Measurements from ENCODE around the gene ROR2. TPM values are rescaled to one million over a fixed set of nuclear protein-coding genes. Genes with fewer than 3 reads are reported as not detected.

The ROR2 gene
- total and polyA plus RNA-seq, 2 of the 13 experiments (the other 11 are each of a cell fraction or from before 2014, with no cell fraction given) = not detected

DNA sequence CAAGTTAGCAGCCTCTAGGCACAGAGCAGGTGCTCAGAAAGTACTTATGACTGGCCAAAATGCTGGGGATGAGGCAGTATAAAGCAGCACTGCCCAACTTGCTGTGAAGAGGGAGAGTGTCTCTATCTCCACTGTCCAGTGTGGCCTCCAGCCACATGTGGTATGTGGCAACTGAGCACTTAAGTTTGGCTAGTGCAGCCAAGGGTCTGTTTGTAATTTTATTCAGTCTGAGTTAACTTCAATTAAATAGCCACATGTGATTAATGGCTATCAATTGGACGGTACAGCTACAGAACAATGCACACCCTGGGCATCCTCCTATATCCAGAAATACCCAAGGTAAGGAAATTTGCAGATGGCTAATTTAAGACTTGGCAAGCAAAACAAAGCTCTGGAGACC lies 26.9 kb downstream of the ROR2 start (continued):
- no peak for TF ChIP-seq NFE2L1 (CRISPR knock-in tag; IDR thresholded peaks at IDR 0.05; ENCODE audit: borderline replicate concordance)
- TF ChIP-seq, protein P1, sequence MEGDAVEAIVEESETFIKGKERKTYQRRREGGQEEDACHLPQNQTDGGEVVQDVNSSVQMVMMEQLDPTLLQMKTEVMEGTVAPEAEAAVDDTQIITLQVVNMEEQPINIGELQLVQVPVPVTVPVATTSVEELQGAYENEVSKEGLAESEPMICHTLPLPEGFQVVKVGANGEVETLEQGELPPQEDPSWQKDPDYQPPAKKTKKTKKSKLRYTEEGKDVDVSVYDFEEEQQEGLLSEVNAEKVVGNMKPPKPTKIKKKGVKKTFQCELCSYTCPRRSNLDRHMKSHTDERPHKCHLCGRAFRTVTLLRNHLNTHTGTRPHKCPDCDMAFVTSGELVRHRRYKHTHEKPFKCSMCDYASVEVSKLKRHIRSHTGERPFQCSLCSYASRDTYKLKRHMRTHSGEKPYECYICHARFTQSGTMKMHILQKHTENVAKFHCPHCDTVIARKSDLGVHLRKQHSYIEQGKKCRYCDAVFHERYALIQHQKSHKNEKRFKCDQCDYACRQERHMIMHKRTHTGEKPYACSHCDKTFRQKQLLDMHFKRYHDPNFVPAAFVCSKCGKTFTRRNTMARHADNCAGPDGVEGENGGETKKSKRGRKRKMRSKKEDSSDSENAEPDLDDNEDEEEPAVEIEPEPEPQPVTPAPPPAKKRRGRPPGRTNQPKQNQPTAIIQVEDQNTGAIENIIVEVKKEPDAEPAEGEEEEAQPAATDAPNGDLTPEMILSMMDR (CRISPR knock-in tag; IDR thresholded peaks at IDR 0.05) = no peak
- TF ChIP-seq, protein P2, sequence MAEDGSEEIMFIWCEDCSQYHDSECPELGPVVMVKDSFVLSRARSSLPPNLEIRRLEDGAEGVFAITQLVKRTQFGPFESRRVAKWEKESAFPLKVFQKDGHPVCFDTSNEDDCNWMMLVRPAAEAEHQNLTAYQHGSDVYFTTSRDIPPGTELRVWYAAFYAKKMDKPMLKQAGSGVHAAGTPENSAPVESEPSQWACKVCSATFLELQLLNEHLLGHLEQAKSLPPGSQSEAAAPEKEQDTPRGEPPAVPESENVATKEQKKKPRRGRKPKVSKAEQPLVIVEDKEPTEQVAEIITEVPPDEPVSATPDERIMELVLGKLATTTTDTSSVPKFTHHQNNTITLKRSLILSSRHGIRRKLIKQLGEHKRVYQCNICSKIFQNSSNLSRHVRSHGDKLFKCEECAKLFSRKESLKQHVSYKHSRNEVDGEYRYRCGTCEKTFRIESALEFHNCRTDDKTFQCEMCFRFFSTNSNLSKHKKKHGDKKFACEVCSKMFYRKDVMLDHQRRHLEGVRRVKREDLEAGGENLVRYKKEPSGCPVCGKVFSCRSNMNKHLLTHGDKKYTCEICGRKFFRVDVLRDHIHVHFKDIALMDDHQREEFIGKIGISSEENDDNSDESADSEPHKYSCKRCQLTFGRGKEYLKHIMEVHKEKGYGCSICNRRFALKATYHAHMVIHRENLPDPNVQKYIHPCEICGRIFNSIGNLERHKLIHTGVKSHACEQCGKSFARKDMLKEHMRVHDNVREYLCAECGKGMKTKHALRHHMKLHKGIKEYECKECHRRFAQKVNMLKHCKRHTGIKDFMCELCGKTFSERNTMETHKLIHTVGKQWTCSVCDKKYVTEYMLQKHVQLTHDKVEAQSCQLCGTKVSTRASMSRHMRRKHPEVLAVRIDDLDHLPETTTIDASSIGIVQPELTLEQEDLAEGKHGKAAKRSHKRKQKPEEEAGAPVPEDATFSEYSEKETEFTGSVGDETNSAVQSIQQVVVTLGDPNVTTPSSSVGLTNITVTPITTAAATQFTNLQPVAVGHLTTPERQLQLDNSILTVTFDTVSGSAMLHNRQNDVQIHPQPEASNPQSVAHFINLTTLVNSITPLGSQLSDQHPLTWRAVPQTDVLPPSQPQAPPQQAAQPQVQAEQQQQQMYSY (CRISPR knock-in tag; IDR thresholded peaks at IDR 0.05) = no peak
- no peak for TF ChIP-seq ZNF788 (CRISPR knock-in tag; IDR thresholded peaks at IDR 0.05; ENCODE audit: borderline replicate concordance)
- TF ChIP-seq ZNF777 (CRISPR knock-in tag; IDR thresholded peaks at IDR 0.05) = no peak
- TF ChIP-seq ATF7 (IDR thresholded peaks at IDR 0.05) = no peak
- no peak for TF ChIP-seq ATF7 (CRISPR knock-in tag; IDR thresholded peaks at IDR 0.05)

DNA sequence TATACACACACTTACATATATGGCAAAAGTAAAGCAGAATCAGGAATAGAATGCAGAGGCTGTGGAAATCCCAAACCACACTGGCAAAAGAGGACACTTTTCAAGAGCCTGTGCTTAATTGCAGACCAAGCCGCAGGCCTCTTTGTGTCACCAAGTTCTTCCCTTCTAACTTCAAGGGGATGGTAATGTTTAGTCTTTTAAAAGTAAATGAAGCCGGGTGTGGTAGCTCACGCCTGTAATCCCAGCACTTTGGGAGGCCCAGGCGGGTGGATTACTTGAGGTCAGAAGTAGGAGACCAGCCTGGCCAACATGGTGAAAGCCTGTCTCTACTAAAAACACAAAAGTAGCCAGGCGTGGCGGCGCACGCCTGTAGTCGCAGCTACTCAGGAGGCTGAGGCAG lies 28.7 kb downstream of the ROR2 start:
- H3K79me2 ChIP-seq (ENCODE audit: insufficient read depth, low read length) = no peaks in the 10 kb centered on the region
- no peak for TF ChIP-seq MTF2 (CRISPR knock-in tag; IDR thresholded peaks at IDR 0.05; ENCODE audit: borderline replicate concordance)
- no peak for TF ChIP-seq JUND (CRISPR knock-in tag; IDR thresholded peaks at IDR 0.05)
- TF ChIP-seq, protein P3, sequence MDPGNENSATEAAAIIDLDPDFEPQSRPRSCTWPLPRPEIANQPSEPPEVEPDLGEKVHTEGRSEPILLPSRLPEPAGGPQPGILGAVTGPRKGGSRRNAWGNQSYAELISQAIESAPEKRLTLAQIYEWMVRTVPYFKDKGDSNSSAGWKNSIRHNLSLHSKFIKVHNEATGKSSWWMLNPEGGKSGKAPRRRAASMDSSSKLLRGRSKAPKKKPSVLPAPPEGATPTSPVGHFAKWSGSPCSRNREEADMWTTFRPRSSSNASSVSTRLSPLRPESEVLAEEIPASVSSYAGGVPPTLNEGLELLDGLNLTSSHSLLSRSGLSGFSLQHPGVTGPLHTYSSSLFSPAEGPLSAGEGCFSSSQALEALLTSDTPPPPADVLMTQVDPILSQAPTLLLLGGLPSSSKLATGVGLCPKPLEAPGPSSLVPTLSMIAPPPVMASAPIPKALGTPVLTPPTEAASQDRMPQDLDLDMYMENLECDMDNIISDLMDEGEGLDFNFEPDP (CRISPR knock-in tag; conservative IDR thresholded peaks at IDR 0.05) = no peak
- no peak for TF ChIP-seq JUNB (CRISPR knock-in tag; IDR thresholded peaks at IDR 0.05; ENCODE audit: borderline replicate concordance)
- TF ChIP-seq, protein P4, sequence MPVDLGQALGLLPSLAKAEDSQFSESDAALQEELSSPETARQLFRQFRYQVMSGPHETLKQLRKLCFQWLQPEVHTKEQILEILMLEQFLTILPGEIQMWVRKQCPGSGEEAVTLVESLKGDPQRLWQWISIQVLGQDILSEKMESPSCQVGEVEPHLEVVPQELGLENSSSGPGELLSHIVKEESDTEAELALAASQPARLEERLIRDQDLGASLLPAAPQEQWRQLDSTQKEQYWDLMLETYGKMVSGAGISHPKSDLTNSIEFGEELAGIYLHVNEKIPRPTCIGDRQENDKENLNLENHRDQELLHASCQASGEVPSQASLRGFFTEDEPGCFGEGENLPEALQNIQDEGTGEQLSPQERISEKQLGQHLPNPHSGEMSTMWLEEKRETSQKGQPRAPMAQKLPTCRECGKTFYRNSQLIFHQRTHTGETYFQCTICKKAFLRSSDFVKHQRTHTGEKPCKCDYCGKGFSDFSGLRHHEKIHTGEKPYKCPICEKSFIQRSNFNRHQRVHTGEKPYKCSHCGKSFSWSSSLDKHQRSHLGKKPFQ (CRISPR knock-in tag; IDR thresholded peaks at IDR 0.05; ENCODE audit: insufficient replicate concordance) = no peak

More for the DNA sequence above, 28.7 kb downstream of the ROR2 start:
- Histone ChIP-seq H3K27ac (ENCODE audit: extremely low read length, insufficient read depth, low read length) (no peak overlapping the region), H3K4me2 (ENCODE audit: low read depth, low read length) (no peak overlapping the region), H3K9me3 (ENCODE audit: low read length) (no peaks in the 10 kb centered on the region), H3K27me3 (ENCODE audit: control insufficient read depth in 1 of 2, insufficient read depth in 2 of 2, low read length in 2 of 2) (peaks cover 0 to 18% of the 10 kb centered on the region in 2 experiments; a peak in 1 of 5 replicates), H4K20me1 (ENCODE audit: insufficient read depth, low read length) (no peaks in the 10 kb centered on the region), H3K9ac (ENCODE audit: insufficient read depth, low read depth, low read length) (no peak overlapping the region), H3K36me3 (replicated peaks in 1 of 2; ENCODE audit: control insufficient read depth in 1 of 2, insufficient read depth in 2 of 2, low read length in 2 of 2) (no peaks in the 10 kb centered on the region), H3K4me1 (ENCODE audit: insufficient read depth, low read length) (no peaks in the 10 kb centered on the region), H2AFZ (ENCODE audit: low read length) (no peak overlapping the region), H3K4me3 (replicated peaks in 1 of 3; ENCODE audit: insufficient read depth in 1 of 3, low read depth in 2 of 3, low read length in 3 of 3) (no peak overlapping the region)
- WGBS (ENCODE audit: low lambda C conversion rate) = 56% methylated on average over 9 of the region's 9 CpGs
- ChIA-PET CTCF (ENCODE audit: low intra/inter-chr PET ratio, low total read pairs) (no interaction called here), POLR2A (no interaction called here)
- FAIRE-seq (no peak), DNase-seq (ENCODE audit: low spot score) (no peak), ATAC-seq (no peak)
- in situ Hi-C loops (cut with HindIII; ENCODE audit: extremely low pct_ligation_motif_present, low pct_unique_long_range_greater_than_20kb) = no loop called here
- intact Hi-C loops (cut with micrococcal nuclease; ENCODE audit: unreplicated experiment) = no loop called here
- no TSS peak for BruUV-seq (replicated peaks)
